Left lung (tissue), 10 donors: ENCODE data around the gene TMEM80. TPM values are rescaled to one million over a fixed set of nuclear protein-coding genes. Genes with fewer than 3 reads are reported as not detected.

ENCODE experiments used
- ATAC-seq: fragments of 200-7000 bp; cut with Tn5 transposase; one replicate; pipeline ENCODE4 v1.9.1; 2020; ENCODE audit warnings: moderate library complexity
- DNase-seq, 4 donors: peaks; one replicate each; pipeline ENCODE4 v3.0.0-alpha.2; 2013 to 2020
- H3K27ac ChIP-seq, 2 donors: fragments of 200-600 bp; sonication (generic) in 1 of 2; one replicate each; pipeline versions ENCODE4 v1.5.0 to v1.8.0; 2020 to 2021
- H3K27me3 ChIP-seq, 2 donors: fragments of 200-600 bp; sonication (generic) in 1 of 2; one replicate each; pipeline versions ENCODE4 v1.5.0 to v1.8.0; 2020 to 2021
- H3K36me3 ChIP-seq, 2 donors: fragments of 200-600 bp; sonication (generic) in 1 of 2; one replicate each; pipeline versions ENCODE4 v1.5.0 to v1.8.0; 2020 to 2021
- H3K4me1 ChIP-seq, 2 donors: fragments of 200-600 bp; one replicate each; pipeline ENCODE4 v1.8.0; 2021
- H3K4me3 ChIP-seq, 2 donors: fragments of 200-600 bp; sonication (generic) in 1 of 2; one replicate each; pipeline versions ENCODE4 v1.5.0 to v1.8.0; 2020 to 2021; ENCODE audit warnings: mild to moderate bottlenecking in 1 of 2
- H3K9me3 ChIP-seq, 2 donors: fragments of 200-600 bp; sonication (generic) in 1 of 2; one replicate each; pipeline versions ENCODE4 v1.5.0 to v1.8.0; 2020 to 2021
- intact Hi-C, 2 donors: fragments of 100-400 bp; cut with DNase I; formaldehyde crosslinking; loops; one replicate each; pipeline versions ENCODE4 v1.11.2 to v1.14.2; 2022
- polyA plus RNA-seq, 6 donors: library from polyadenylated mRNA; unstranded; fragments of 120-200 nt; gene quantifications; one replicate each; pipeline ENCODE4 v1.2.1, GENCODE V29; 2013; ENCODE audit not compliant: insufficient read length in 6 of 6
- total RNA-seq, 2 donors: library from RNA; stranded (reverse); fragmentation: NEBNext Ultra II Directional; extraction: Animal tissue kit (Norgen Biotek cat#: 25700); gene quantifications; one replicate each; pipeline ENCODE4 v1.2.1, GENCODE V29; 2021
- TF ChIP-seq, protein P1 (sequence below), 2 donors: fragments of 200-600 bp; sonication (generic) in 1 of 2; IDR thresholded peaks; one replicate each; pipeline versions ENCODE4 v1.5.0 to v1.8.0; 2021; ENCODE audit warnings: antibody characterized with exemption in 2 of 2
- donor health status: DM: no; HTN: yes; CAD: no.
- donor health status: DM: no; HTN: no; CAD: no.

Gene TMEM80
- total and polyA plus RNA-seq, 8 donors = 23.6 to 34.5 (median 30.4) TPM

DNA sequence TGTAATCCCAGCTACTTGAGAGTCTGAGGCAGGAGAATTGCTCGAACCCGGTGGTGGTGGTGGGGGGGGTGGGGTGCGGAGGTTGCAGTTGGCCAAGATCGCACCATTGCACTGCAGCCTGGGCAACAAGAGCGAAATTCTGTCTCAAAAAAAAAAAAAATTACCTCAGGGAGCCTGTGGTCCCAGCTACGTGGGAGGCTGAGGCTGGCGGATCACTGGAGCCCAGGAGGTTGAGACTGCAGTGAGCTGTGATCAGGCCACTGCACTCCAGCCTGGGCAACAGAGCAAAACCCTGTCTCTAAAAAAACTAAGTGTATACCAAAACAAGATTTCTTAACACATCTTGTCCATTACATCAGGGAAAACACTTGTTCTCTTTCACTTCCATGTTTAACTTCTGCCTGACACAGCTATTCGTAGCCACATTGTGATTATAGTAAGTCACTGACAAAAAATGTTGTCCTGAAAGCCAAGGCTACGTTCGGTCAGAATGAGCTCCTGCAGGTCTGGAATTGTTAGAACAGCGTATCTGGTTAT, 1.4 kb downstream of the TMEM80 start:
- H3K36me3 ChIP-seq = peaks cover 0 to 26% of the 10 kb centered on the region in 2 donors
- peak overlapping the region; percentile 100 for H3K27ac ChIP-seq
- peak overlapping the region in 1 of 2 donors; percentile 95 for H3K4me3 ChIP-seq
- peaks cover 17 to 57% of the 10 kb centered on the region in 2 donors for H3K4me1 ChIP-seq
- H3K27me3 ChIP-seq = no peaks in the 10 kb centered on the region
- TF ChIP-seq, protein P1, sequence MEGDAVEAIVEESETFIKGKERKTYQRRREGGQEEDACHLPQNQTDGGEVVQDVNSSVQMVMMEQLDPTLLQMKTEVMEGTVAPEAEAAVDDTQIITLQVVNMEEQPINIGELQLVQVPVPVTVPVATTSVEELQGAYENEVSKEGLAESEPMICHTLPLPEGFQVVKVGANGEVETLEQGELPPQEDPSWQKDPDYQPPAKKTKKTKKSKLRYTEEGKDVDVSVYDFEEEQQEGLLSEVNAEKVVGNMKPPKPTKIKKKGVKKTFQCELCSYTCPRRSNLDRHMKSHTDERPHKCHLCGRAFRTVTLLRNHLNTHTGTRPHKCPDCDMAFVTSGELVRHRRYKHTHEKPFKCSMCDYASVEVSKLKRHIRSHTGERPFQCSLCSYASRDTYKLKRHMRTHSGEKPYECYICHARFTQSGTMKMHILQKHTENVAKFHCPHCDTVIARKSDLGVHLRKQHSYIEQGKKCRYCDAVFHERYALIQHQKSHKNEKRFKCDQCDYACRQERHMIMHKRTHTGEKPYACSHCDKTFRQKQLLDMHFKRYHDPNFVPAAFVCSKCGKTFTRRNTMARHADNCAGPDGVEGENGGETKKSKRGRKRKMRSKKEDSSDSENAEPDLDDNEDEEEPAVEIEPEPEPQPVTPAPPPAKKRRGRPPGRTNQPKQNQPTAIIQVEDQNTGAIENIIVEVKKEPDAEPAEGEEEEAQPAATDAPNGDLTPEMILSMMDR (IDR thresholded peaks at IDR 0.05) = no peak
- intact Hi-C loops = no loop called here
- DNase-seq (peak in 1 of 4 donors; percentile 37), ATAC-seq (no peak)
- H3K9me3 ChIP-seq = no peaks in the 10 kb centered on the region

DNA sequence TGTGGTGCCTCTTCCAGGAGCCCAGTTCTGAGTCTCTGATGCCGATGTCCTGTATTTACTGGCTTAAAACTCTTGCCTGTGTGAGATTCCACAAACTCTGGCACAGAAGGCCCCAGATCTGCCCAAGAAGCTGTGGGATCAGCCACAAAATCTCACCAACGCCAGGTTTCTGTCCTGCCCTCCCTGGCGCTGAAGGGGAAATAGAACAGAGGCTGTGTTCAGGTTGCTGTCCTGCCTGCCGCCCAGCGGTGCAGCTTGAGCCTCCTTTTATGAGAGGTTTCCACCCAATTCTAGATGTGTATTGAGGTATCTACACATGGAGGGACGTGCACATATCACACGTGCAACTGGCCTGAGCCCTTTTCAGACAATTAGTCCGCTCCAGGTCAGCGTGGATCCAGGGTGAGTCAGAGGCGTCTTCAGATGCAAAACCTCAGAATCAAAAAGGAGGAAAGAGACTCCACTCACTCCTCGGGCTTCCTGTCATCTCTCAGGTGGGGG, 2.2 kb downstream of the TMEM80 start:
- DNase-seq (no peak), ATAC-seq (no peak)
- TF ChIP-seq, protein P1 (IDR thresholded peaks at IDR 0.05) = no peak
- H3K4me1 ChIP-seq = peaks cover 23 to 64% of the 10 kb centered on the region in 2 donors
- H3K27ac ChIP-seq = peak overlapping the region; percentile 100
- peaks cover 0 to 34% of the 10 kb centered on the region in 2 donors for H3K36me3 ChIP-seq
- no peaks in the 10 kb centered on the region for H3K27me3 ChIP-seq
- intact Hi-C loops = no loop called here
- H3K9me3 ChIP-seq = no peaks in the 10 kb centered on the region
- no peak overlapping the region for H3K4me3 ChIP-seq

DNA sequence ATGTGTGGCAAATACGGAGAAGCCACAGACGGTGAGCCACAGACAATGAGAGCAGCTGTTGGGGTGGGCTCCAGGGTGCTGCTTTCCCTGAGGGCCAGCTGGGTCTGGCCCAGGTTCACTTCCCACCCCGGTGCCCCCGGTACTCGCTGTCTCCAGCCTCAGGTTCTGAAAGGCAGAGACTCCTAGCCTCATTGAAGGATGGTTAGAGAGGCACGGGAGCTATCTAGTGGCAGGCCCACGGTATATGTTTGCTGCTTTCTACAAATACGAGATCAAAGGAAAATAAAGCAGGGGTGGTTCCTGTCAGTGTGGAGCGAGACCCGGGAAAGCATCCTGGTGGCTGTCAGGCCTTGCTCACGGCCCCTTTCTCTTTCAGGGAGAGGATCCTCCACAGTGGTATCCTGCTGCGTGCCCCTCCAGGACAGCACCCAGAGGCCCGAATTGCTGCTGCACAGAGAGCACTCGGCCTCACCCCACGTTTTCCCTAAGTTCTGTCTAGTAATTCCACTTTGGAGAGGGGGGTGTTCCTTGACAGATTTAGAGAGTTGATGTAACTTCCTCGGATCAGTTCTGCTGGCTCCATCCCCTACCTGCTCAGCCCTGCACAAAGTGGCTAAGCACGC, 3.0 kb downstream of the TMEM80 start:
- H3K4me1 ChIP-seq = peaks cover 21 to 64% of the 10 kb centered on the region in 2 donors
- H3K4me3 ChIP-seq = no peak overlapping the region
- intact Hi-C loops = no loop called here
- H3K27me3 ChIP-seq = no peaks in the 10 kb centered on the region
- TF ChIP-seq, protein P1 (IDR thresholded peaks at IDR 0.05) = no peak
- ATAC-seq (no peak), DNase-seq (peak in 1 of 4 donors; percentile 32)
- H3K9me3 ChIP-seq = no peaks in the 10 kb centered on the region
- peaks cover 0 to 41% of the 10 kb centered on the region in 2 donors for H3K36me3 ChIP-seq
- H3K27ac ChIP-seq = no peak overlapping the region

DNA sequence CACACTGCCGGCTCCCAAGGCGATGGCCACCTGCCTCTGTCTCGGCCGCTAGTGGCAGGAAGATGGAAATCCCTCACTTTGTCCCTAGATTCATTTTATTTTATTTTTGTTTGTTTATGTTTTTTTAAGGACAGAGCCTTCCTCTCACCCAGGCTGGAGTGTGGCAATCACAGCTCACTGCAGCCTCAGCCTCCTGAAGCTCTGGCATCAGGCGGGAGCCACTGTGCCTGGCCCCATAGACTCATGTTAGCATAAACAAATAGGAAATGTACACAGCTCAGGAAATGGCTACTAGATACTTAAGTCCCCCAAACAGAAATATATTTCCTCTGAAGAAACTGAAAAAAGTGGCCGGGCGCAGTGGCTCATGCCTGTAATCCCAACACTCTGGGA, 3.5 kb downstream of the TMEM80 start:
- no peaks in the 10 kb centered on the region for H3K9me3 ChIP-seq
- peaks cover 17 to 64% of the 10 kb centered on the region in 2 donors for H3K4me1 ChIP-seq
- intact Hi-C loops = no loop called here
- DNase-seq = no peak
- H3K4me3 ChIP-seq = no peak overlapping the region
- no peak overlapping the region for H3K27ac ChIP-seq
- no peaks in the 10 kb centered on the region for H3K27me3 ChIP-seq
- H3K36me3 ChIP-seq = peaks cover 0 to 46% of the 10 kb centered on the region in 2 donors
- ATAC-seq = no peak
- TF ChIP-seq, protein P1 (IDR thresholded peaks at IDR 0.05) = no peak

DNA sequence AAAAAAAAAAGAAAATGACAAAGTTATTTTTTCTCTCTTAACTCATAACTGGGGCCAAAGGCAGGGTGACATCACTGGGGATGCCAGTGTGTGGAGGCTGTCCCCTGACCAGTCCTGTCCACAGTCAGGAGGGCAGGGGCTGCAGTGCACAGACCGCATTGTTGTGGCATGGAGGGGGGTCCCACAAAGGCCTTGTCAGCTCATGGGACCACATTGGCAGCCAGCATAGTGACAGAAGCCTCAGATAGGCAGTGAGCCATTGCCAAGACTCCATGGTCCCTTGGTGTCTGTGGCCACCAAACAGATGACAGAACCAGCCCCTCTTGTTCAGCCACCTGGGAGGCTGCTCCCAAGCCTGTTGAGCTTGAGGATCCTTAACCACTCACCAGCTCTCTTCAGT, 4.1 kb downstream of the TMEM80 start:
- intact Hi-C loops = no loop called here
- H3K27ac ChIP-seq = no peak overlapping the region
- no peaks in the 10 kb centered on the region for H3K27me3 ChIP-seq
- H3K4me3 ChIP-seq = no peak overlapping the region
- TF ChIP-seq, protein P1 (IDR thresholded peaks at IDR 0.05) = no peak
- ATAC-seq = no peak
- no peak for DNase-seq
- H3K4me1 ChIP-seq = peaks cover 17 to 65% of the 10 kb centered on the region in 2 donors
- peaks cover 0 to 53% of the 10 kb centered on the region in 2 donors for H3K36me3 ChIP-seq
- no peaks in the 10 kb centered on the region for H3K9me3 ChIP-seq
